CD4-positive, alpha-beta memory T cell (primary cell): Measurements from ENCODE around the gene CC2D2A. TPM values are rescaled to one million over a fixed set of nuclear protein-coding genes. Genes with fewer than 3 reads are reported as not detected.
A peak's percentile ranks its signal among the peaks of the same experiment; 100 is the strongest.

ENCODE experiments used
- CTCF ChIA-PET: fragments of 350-600 bp; sonication (Branson Sonifier 250); formaldehyde crosslinking; loops from one replicate; lab custom pipeline; 2021; ENCODE audit warnings: inconsistent platforms; ENCODE audit not compliant: partially characterized antibody; lab: Charles Lee
- POLR2A ChIA-PET: fragments of 350-600 bp; sonication (Branson Sonifier 250); formaldehyde crosslinking; loops from one replicate; lab custom pipeline; 2021; ENCODE audit not compliant: partially characterized antibody; lab: Charles Lee
- DNase-seq, 5 donors: peaks; one replicate each; pipeline versions ENCODE4 v3.0.0 to v3.0.0-alpha.2; 2020 to 2022; ENCODE audit warnings: mixed read lengths in 1 of 5
- H3K27ac ChIP-seq: one replicate; pipeline ENCODE4 v1.7.0; 2013; ENCODE audit warnings: low read depth, low read length
- H3K27me3 ChIP-seq: 2 replicates; pipeline ENCODE4 v1.7.0; 2013; ENCODE audit warnings: mild to moderate bottlenecking, low read length, moderate library complexity; ENCODE audit not compliant: insufficient read depth
- H3K36me3 ChIP-seq: 2 replicates; pipeline ENCODE4 v1.7.0; 2013; ENCODE audit warnings: mild to moderate bottlenecking, low read length, moderate library complexity; ENCODE audit not compliant: insufficient read depth
- H3K4me1 ChIP-seq: 2 replicates; pipeline ENCODE4 v1.7.0; 2013; ENCODE audit warnings: mild to moderate bottlenecking, low read length, moderate library complexity; ENCODE audit not compliant: insufficient read depth
- H3K4me3 ChIP-seq, 2 donors: one replicate each; pipeline ENCODE4 v1.7.0; 2013; ENCODE audit warnings: low read length in 2 of 2, mild to moderate bottlenecking in 1 of 2
- H3K9me3 ChIP-seq, 2 donors: one replicate each; pipeline ENCODE4 v1.7.0; 2013; ENCODE audit warnings: low read length in 2 of 2, control low read depth in 1 of 2; ENCODE audit not compliant: control insufficient read depth in 1 of 2
- H3K27ac Mint-ChIP-seq, 7 donors: one replicate each; pipeline ENCODE4 v1.8.0; 2020 to 2021; ENCODE audit warnings: mixed read lengths in 7 of 7, mild to moderate bottlenecking in 6 of 7, inconsistent platforms in 3 of 7, moderate library complexity in 3 of 7
- H3K27me3 Mint-ChIP-seq, 2 donors: one replicate each; pipeline ENCODE4 v1.8.0; 2020 to 2021; ENCODE audit warnings: mixed read lengths in 2 of 2
- H3K36me3 Mint-ChIP-seq, 2 donors: one replicate each; pipeline ENCODE4 v1.8.0; 2020 to 2021; ENCODE audit warnings: mixed read lengths in 2 of 2, inconsistent platforms in 1 of 2, mild to moderate bottlenecking in 1 of 2
- H3K4me1 Mint-ChIP-seq, 4 donors: one replicate each; pipeline ENCODE4 v1.8.0; 2020 to 2021; ENCODE audit warnings: mixed read lengths in 4 of 4, mild to moderate bottlenecking in 1 of 4
- H3K4me3 Mint-ChIP-seq, 8 donors: one replicate each; pipeline ENCODE4 v1.8.0; 2020 to 2021; ENCODE audit warnings: mixed read lengths in 8 of 8, mild to moderate bottlenecking in 7 of 8, moderate library complexity in 6 of 8, inconsistent platforms in 3 of 8
- H3K9me3 Mint-ChIP-seq, 8 donors: one replicate each; pipeline ENCODE4 v1.8.0; 2020 to 2021; ENCODE audit warnings: mixed read lengths in 8 of 8, mild to moderate bottlenecking in 5 of 8, inconsistent platforms in 3 of 8, moderate library complexity in 1 of 8
- intact Hi-C: fragments of 100-400 bp; cut with micrococcal nuclease; formaldehyde crosslinking; loops from one replicate; pipeline ENCODE4 v1.15.1; 2023
- polyA plus RNA-seq, 2 donors: library from polyadenylated mRNA; unstranded; fragments of 300-500 nt; fragmentation: Illumina TruSeq; gene quantifications; one replicate each; pipeline ENCODE4 v1.2.3, GENCODE V29; 2021
- total RNA-seq, 2 experiments: library from RNA; stranded (reverse); gene quantifications; one replicate each; pipeline ENCODE4 v1.2.3, GENCODE V29; 2021

Gene CC2D2A
- total and polyA plus RNA-seq, 4 experiments from 2014 or later: 0.20 to 0.22 TPM; not detected in 2

DNA sequence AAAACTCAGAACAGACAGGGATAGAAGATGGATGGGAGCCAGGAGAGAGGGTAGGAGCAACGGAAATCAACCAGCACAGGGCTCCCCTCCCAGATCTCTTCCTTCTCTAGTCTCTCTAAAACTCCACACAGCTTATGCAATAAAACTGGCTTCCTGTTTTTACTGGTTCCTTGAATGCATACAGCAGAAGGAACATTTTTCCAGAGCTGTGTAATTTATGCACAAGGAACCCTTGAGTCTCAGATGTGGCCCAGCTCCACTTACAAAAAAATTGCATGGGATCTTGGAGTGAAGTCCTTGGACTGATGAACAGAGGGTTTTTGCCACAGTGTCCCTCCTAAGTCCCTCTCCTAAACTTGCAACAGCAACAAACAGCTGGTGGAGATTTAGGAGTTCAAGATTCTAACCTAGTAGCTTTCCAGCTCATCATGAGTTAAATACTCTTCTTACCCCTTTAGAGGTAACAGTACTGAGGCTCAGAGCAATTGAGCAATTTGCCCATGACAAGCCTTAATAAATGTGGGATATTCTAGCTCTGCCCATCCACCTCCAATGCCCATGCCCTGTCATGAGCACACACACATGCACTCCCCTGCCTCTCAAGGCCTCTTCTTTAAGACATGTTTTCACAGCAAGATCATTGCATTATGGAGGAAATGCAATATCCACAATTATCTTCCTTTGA lies 18.4 kb upstream of the CC2D2A start:
- H3K27me3 Mint-ChIP-seq: no peaks in the 10 kb centered on the region
- Histone ChIP-seq H3K27me3 (no peaks in the 10 kb centered on the region), H3K27ac (no peak overlapping the region), H3K9me3 (no peaks in the 10 kb centered on the region), H3K36me3 (no peaks in the 10 kb centered on the region), H3K4me3 (no peak overlapping the region), H3K4me1 (no peaks in the 10 kb centered on the region)
- no peak for DNase-seq
- CTCF ChIA-PET: interaction anchor here (1.2 kb wide), 1 partner anchor 219 kb away, joined by 3 read pairs; no protein-coding TSS in a partner anchor
- intact Hi-C loops: no loop called here
- POLR2A ChIA-PET: no interaction called here
- H3K27ac Mint-ChIP-seq: no peak overlapping the region
- H3K4me1 Mint-ChIP-seq: no peaks in the 10 kb centered on the region
- H3K4me3 Mint-ChIP-seq: no peak overlapping the region
- peaks cover 0 to 4% of the 10 kb centered on the region in 2 donors for H3K36me3 Mint-ChIP-seq
- peaks cover 0 to 3% (median under 1%) of the 10 kb centered on the region in 8 donors for H3K9me3 Mint-ChIP-seq

DNA sequence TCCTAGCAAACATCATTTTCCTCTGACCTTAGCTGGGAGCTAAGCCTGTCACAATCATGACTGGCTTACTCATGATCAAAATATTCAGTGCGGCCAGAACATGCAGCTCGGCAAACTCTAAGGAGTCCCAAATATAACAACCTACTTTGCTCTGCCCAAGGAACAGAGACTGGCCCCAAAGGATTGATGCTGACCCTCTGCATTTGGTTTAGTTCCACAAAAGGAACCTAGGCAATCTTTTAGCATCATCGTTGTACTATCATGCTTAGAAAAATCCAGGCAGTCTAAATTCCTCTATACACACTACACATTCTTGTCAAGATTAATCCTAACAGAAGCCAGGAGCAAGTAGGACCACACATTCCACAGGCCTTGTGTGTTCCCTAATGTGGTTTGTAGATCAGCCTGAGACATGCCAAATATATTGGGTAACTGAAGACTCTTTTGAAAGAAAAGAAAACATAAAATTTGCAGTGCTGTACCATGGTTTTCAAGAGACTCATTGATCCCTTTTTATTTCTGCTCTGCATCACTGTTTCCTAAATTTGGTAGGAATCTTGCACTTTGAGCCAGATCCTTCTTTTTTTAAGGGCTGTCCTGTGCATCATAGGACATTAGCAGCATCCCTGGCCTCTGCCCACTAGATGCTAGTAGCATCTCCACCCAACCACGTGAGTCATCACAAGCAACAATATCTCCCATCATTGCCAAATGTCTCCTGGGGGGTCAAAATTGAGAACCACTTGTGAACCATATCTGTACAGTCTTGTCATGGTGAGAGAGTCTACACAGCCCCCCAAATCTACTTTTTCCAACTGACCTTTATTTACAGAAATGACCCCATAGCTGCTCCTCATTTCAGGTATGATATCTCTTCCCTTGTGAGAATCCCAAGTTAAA lies 17.6 kb upstream of the CC2D2A start:
- H3K4me3 ChIP-seq: no peak overlapping the region
- ChIA-PET POLR2A (no interaction called here), CTCF (interaction anchor here (1.0 to 1.2 kb wide), 2 partner anchors 54 to 220 kb away, joined by 3 read pairs; no protein-coding TSS in a partner anchor)
- Mint-ChIP-seq H3K27ac (no peak overlapping the region), H3K36me3 (peaks cover 0 to 1% of the 10 kb centered on the region in 2 donors), H3K27me3 (no peaks in the 10 kb centered on the region), H3K9me3 (no peaks in the 10 kb centered on the region), H3K4me3 (no peak overlapping the region), H3K4me1 (no peaks in the 10 kb centered on the region)
- intact Hi-C loops: no loop called here
- no peak for DNase-seq
- H3K4me1 ChIP-seq: no peaks in the 10 kb centered on the region
- H3K9me3 ChIP-seq: no peaks in the 10 kb centered on the region
- no peak overlapping the region for H3K27ac ChIP-seq
- H3K36me3 ChIP-seq: no peaks in the 10 kb centered on the region
- H3K27me3 ChIP-seq: no peaks in the 10 kb centered on the region

- no peak overlapping the region for H3K4me3 Mint-ChIP-seq
- no peak overlapping the region for H3K27ac Mint-ChIP-seq
- no peaks in the 10 kb centered on the region for H3K36me3 ChIP-seq
- H3K36me3 Mint-ChIP-seq: no peaks in the 10 kb centered on the region
- no peaks in the 10 kb centered on the region for H3K9me3 ChIP-seq
- peaks cover 0 to 2% (median 0%) of the 10 kb centered on the region in 4 donors for H3K4me1 Mint-ChIP-seq
- POLR2A ChIA-PET: no interaction called here
- no peaks in the 10 kb centered on the region for H3K4me1 ChIP-seq
- H3K9me3 Mint-ChIP-seq: no peaks in the 10 kb centered on the region
- no peak overlapping the region for H3K4me3 ChIP-seq
- H3K27me3 Mint-ChIP-seq: no peaks in the 10 kb centered on the region
- no peak overlapping the region for H3K27ac ChIP-seq
- DNase-seq: no peak
- no peaks in the 10 kb centered on the region for H3K27me3 ChIP-seq
- intact Hi-C loops: loop anchor here (5.0 kb wide), 1 partner anchor 58 kb away; no protein-coding TSS in a partner anchor
- CTCF ChIA-PET: interaction anchor here (0.7 to 5.3 kb wide), 4 partner anchors 11 to 59 kb away, joined by 3 to 24 read pairs (median 13); no protein-coding TSS in a partner anchor
Observed at GRCh38 chr4:15455290-15455689, 14.4 kb upstream of the CC2D2A start.

DNA sequence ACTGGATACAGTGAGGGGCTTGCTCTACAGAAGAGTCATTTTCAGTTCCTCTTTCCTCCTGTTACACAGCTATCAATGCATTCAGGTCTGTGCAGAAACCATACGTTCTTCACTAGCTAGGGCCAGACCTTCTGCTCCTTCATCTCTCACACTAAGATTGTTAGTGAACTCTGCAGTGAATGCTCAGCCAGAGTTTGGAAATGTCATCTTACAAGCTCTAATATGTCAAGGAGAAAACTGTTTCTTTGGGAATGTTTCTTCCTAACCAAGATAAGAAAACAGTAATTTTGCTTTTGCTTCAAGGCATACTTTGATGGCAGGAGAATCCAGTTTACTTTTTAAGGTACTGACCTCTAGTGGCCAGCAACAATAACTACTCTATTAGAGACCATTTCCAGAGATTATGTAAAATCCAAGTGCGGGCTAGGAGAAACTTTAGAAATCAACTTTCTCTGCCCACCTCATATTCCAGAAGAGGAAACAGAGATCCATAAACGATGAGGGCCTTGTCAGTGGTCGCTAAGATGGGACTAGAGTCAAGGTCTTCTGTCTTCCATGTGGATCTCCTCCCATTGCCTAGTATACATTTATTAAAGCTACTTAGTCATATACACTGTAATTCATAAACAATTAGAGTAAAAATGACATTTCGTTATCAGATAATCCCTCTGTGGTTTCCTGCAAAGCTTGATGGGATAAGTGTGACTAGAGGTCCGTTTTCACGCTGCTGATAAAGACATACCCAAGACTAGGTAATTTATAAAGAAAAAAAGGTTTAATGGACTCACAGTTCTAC lies 12.1 kb upstream of the CC2D2A start:
- Histone ChIP-seq H3K27me3 (no peaks in the 10 kb centered on the region), H3K27ac (no peak overlapping the region), H3K4me3 (no peak overlapping the region), H3K4me1 (no peaks in the 10 kb centered on the region), H3K36me3 (no peaks in the 10 kb centered on the region), H3K9me3 (no peaks in the 10 kb centered on the region)
- Mint-ChIP-seq H3K36me3 (no peaks in the 10 kb centered on the region), H3K27ac (no peak overlapping the region), H3K4me3 (no peak overlapping the region), H3K27me3 (no peaks in the 10 kb centered on the region), H3K9me3 (no peaks in the 10 kb centered on the region), H3K4me1 (peaks cover 0 to 2% (median 0%) of the 10 kb centered on the region in 4 donors)
- POLR2A ChIA-PET: interaction anchor here (1.6 kb wide), 1 partner anchor 225 kb away, joined by 5 read pairs; no protein-coding TSS in a partner anchor
- intact Hi-C loops: loop anchor here (1.0 to 5.0 kb wide), 4 partner anchors 60 to 1801 kb away; no protein-coding TSS in a partner anchor
- CTCF ChIA-PET: interaction anchor here (0.6 to 5.3 kb wide), 34 partner anchors 9 to 1801 kb away, joined by 3 to 81 read pairs (median 4); partner anchors contain the start of gene CC2D2A
- peak in 4 of 5 donors; percentile 38 to 42 (median 40) for DNase-seq

DNA sequence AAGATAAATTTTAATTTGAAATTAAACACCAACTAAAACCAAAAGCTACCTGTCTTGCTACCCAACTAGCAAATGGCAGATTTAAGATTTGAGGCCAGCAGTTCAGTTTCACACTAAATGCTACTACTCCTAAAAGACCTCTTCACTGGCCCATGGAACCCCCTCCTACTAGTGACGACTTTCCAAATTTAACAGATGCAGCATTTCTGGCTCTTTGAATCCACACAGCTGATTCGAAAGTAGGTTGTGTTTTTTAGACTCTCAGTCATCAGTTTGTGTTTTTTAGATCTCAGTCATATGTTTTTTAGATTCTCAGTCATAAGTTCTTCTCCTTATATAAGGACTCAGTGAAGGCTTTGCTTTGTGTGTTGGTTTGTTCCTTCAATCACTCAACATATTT lies 11.1 kb upstream of the CC2D2A start:
- Mint-ChIP-seq H3K27ac (no peak overlapping the region), H3K27me3 (no peaks in the 10 kb centered on the region), H3K9me3 (no peaks in the 10 kb centered on the region), H3K36me3 (no peaks in the 10 kb centered on the region), H3K4me1 (peaks cover 0 to 2% (median 0%) of the 10 kb centered on the region in 4 donors), H3K4me3 (no peak overlapping the region)
- ChIA-PET POLR2A (no interaction called here), CTCF (interaction anchor here (1.0 to 5.3 kb wide), 10 partner anchors 8 to 226 kb away, joined by 3 to 81 read pairs (median 14); partner anchors contain the start of gene CC2D2A)
- Histone ChIP-seq H3K27ac (no peak overlapping the region), H3K36me3 (no peaks in the 10 kb centered on the region), H3K4me1 (no peaks in the 10 kb centered on the region), H3K4me3 (no peak overlapping the region), H3K9me3 (no peaks in the 10 kb centered on the region), H3K27me3 (no peaks in the 10 kb centered on the region)
- no peak for DNase-seq
- intact Hi-C loops: loop anchor here (5.0 kb wide), 1 partner anchor 61 kb away; no protein-coding TSS in a partner anchor

DNA sequence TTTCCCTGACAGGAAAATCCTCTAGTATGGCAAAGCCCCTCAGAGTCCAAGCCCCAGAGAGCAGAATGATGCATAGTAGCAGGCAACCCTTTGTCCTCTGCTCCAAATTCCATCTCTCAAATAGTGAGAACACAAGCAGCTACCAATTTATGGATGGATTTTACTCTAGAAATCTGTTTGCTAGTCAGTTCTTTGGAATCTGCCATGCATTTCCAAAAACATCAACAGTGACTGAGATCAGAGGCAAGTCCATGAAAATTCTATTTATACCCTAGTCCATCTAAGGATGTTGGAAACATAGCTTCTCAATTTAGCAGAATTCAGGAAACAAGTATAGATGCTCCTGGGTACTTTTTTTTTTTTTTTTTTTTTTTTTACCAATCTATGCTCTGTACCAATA lies 10.0 kb upstream of the CC2D2A start:
- Mint-ChIP-seq H3K27me3 (no peaks in the 10 kb centered on the region), H3K36me3 (no peaks in the 10 kb centered on the region), H3K27ac (no peak overlapping the region), H3K9me3 (no peaks in the 10 kb centered on the region), H3K4me1 (peaks cover 0 to 2% (median 0%) of the 10 kb centered on the region in 4 donors), H3K4me3 (no peak overlapping the region)
- no peaks in the 10 kb centered on the region for H3K36me3 ChIP-seq
- no peaks in the 10 kb centered on the region for H3K9me3 ChIP-seq
- ChIA-PET CTCF (interaction anchor here (0.7 to 4.1 kb wide), 4 partner anchors 11 to 227 kb away, joined by 4 to 81 read pairs (median 10); no protein-coding TSS in a partner anchor), POLR2A (no interaction called here)
- H3K4me3 ChIP-seq: no peak overlapping the region
- H3K4me1 ChIP-seq: no peaks in the 10 kb centered on the region
- no peak for DNase-seq
- H3K27me3 ChIP-seq: no peaks in the 10 kb centered on the region
- H3K27ac ChIP-seq: no peak overlapping the region
- intact Hi-C loops: loop anchor here (5.0 kb wide), 1 partner anchor 62 kb away; no protein-coding TSS in a partner anchor
